Mucosa of descending colon (tissue), 3 donors: ENCODE data around the gene AKT1S1. TPM values are rescaled to one million over a fixed set of nuclear protein-coding genes. Genes with fewer than 3 reads are reported as not detected.

Experiments used
- ATAC-seq: fragments of 200-7000 bp; cut with Tn5 transposase; one replicate; pipeline ENCODE4 v1.9.1; 2020; ENCODE audit warnings: mild to moderate bottlenecking, moderate library complexity
- DNase-seq, 3 donors: peaks; one replicate each; pipeline ENCODE4 v3.0.0-alpha.2; 2020
- H3K36me3 ChIP-seq: fragments of 200-600 bp; one replicate; pipeline ENCODE4 v1.8.0; 2021; ENCODE audit warnings: low read depth, mild to moderate bottlenecking
- H3K4me1 ChIP-seq: fragments of 200-600 bp; one replicate; pipeline ENCODE4 v1.8.0; 2021; ENCODE audit warnings: low read depth, mild to moderate bottlenecking
- H3K4me3 ChIP-seq: fragments of 200-600 bp; one replicate; pipeline ENCODE4 v1.8.0; 2021; ENCODE audit warnings: mild to moderate bottlenecking
- H3K9me3 ChIP-seq: fragments of 200-600 bp; one replicate; pipeline ENCODE4 v1.8.0; 2021; ENCODE audit warnings: mild to moderate bottlenecking
- intact Hi-C, 2 donors: fragments of 100-400 bp; cut with DNase I in 1 of 2; cut with micrococcal nuclease in 1 of 2; formaldehyde crosslinking; loops; one replicate each; pipeline versions ENCODE4 v1.11.0 to v1.11.1; 2022; cut with DNase I, micrococcal nuclease
- total RNA-seq, 3 donors: library from RNA; stranded (reverse); fragmentation: NEBNext Ultra II Directional in 2 of 3; extraction: Animal tissue kit (Norgen Biotek cat#: 25700) in 2 of 3; gene quantifications; one replicate each; pipeline versions ENCODE4 v1.2.1 to v1.2.4, GENCODE V29; 2021 to 2023
- TF ChIP-seq, protein P1 (sequence below): fragments of 200-600 bp; IDR thresholded peaks from one replicate; pipeline ENCODE4 v1.8.0; 2022; ENCODE audit warnings: antibody characterized with exemption, mild to moderate bottlenecking
- donor health status: DM: no; HTN: no; CAD: no; lungs with moderate emphysema.
- donor health status: DM: no; HTN: no; CAD: no.
- donor health status: DM: no; HTN: yes; CAD: no.

Gene AKT1S1
- total RNA-seq, 3 donors from 2014 or later, result 38.8 to 44.0 (median 42.3) TPM

DNA sequence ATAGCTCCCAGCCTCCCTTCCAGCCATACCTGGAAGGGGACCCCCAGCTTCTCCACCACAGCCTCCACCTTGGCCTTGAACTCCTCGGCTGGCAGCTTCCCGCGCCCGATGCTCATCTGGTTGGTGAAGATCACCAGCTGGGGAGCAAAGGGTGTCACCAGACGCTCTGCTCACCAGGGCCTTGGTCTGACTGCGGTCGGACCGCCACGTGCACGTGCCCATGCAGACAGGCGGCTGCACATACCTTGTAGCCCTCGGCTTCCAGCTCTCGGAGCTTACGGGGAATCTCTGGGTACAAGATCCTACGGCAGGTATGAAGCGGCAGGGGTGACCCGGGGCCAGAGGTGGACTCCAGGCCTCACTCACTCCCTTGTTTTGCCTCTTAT lies 13.2 kb downstream of the AKT1S1 start:
- TF ChIP-seq, protein P1, sequence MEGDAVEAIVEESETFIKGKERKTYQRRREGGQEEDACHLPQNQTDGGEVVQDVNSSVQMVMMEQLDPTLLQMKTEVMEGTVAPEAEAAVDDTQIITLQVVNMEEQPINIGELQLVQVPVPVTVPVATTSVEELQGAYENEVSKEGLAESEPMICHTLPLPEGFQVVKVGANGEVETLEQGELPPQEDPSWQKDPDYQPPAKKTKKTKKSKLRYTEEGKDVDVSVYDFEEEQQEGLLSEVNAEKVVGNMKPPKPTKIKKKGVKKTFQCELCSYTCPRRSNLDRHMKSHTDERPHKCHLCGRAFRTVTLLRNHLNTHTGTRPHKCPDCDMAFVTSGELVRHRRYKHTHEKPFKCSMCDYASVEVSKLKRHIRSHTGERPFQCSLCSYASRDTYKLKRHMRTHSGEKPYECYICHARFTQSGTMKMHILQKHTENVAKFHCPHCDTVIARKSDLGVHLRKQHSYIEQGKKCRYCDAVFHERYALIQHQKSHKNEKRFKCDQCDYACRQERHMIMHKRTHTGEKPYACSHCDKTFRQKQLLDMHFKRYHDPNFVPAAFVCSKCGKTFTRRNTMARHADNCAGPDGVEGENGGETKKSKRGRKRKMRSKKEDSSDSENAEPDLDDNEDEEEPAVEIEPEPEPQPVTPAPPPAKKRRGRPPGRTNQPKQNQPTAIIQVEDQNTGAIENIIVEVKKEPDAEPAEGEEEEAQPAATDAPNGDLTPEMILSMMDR, result no peak
- Histone ChIP-seq H3K9me3 (no peaks in the 10 kb centered on the region), H3K4me1 (peaks cover 25% of the 10 kb centered on the region), H3K4me3 (no peak overlapping the region), H3K36me3 (peaks cover 9% of the 10 kb centered on the region)
- no peak for ATAC-seq
- peak in 2 of 3 donors; percentile 7 to 52 for DNase-seq
- intact Hi-C loops, result no loop called here

DNA sequence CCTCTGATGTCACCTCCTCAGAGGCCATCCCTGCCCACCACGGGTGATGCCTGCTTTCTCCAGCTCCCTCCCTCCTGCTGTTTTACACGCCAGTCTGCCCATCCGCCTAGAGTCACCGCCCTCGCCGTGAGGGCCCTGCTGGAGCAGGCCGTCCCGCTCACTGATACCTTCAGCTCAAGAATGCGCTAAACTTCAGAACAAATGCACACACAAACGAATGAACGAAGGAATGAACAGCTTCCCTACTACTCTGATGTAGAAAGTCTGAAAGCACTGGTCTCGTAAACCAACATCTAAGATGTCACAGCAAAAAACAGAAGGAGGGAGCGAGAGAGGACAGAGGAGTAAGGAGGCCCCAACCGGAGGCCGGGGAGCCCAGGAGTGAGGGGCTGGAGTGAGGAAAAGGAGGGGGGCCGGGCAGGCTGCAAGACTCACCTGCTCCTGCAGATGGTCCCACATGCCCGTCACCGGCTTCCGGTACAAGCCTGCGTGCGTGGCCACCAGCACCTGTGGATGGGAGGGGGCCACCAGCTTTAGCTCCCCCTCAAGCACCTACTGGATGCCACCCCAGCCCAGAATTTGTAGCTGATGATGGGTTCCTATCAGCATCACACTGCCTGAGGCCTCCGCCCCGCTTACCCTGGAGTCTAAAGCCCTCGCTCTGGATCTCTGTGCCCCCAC lies 13.8 kb downstream of the AKT1S1 start:
- H3K9me3 ChIP-seq, result no peaks in the 10 kb centered on the region
- H3K4me1 ChIP-seq, result peaks cover 20% of the 10 kb centered on the region
- no peak overlapping the region for H3K4me3 ChIP-seq
- TF ChIP-seq, protein P1, result no peak
- DNase-seq (peak in 1 of 3 donors; percentile 30), ATAC-seq (no peak)
- peaks cover 9% of the 10 kb centered on the region for H3K36me3 ChIP-seq
- intact Hi-C loops, result no loop called here

DNA sequence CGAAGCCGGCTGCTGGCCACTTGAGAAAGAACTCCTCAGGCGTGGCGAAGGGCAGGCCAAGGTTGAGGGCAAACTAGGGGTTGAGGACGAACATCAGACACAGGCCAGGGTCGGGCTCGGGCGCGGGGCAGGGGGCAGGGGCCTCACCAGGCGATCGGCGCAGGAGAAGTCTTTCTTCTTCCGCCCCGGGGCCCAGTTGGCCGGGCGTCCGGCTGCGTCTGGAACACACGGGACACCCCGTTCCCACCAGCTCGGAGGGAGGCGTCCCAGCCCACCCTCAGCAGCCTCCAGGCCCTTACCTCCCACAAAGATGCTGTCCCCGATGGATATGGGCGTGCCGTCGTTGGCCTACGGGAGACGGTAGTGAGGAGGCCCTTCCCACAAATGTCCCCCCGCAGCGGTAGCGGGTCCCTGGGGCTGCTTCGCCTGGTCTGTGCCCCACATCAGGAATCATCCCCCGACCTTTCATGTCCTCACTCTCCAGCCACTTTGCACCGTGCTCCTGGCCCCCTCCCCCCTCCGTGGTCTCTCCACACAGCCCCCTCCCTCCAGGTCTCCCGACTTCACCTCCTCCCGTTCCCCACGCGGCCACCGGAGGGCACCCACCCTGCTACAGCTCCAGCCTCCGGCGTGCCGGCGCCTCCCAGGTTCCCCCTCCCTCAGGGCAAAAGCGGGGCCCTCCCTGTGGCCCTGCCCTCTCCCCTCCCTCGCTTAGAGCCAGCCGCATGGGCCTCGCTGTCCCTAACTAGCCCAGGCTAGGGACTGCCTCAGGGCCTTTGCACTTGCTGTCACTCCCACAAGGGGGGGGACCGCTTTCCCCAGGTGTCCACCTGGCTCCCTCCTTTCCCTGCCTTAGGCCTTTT lies 14.5 kb downstream of the AKT1S1 start:
- Histone ChIP-seq H3K9me3 (no peaks in the 10 kb centered on the region), H3K36me3 (peaks cover 9% of the 10 kb centered on the region), H3K4me1 (peaks cover 18% of the 10 kb centered on the region), H3K4me3 (no peak overlapping the region)
- intact Hi-C loops, result no loop called here
- DNase-seq (peak in 2 of 3 donors; percentile 43 to 62), ATAC-seq (no peak)
- TF ChIP-seq, protein P1, result no peak

DNA sequence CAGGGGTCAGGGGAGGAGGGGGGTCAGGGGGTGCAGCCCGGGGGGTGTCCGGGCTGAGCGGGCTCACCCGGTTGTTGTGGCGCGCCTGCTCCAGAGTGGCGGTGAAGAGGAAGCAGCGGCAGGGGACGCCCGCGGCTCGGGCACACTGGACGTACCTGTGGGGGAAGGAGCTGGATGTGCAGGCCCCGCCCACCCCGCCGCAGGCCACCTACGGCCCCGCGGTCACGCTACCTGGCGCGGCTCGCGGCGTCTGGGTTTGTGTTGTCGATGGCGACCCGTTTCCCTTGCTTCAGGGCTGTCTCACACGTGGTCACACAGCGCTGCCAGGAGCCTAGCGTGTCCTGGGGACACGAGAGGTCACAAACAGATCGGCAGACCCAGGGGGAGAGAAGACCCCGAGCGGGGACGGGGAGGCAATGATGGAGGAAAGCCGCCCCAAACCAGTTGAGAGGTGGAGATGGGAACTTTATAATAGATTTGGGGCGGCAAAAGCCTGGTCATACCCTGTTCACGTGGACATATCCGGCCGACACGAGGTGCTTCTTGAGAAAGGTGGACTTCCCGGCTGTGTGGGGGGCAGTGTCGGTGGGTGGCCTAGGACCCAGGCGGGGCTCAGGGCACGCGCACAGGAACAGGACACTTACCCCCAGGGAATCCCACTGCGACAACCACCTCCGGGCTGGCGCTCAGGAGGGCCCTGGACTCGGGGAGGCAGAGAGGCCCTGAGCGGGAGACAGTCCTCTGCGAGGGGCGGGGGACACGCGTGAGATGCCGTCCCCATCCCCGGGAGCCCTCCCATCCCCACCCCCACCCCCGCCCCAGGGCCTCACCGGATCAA lies 15.4 kb downstream of the AKT1S1 start:
- DNase-seq, result peak in 1 of 3 donors; percentile 44
- ATAC-seq, result no peak
- TF ChIP-seq, protein P1, result no peak
- no peak overlapping the region for H3K4me3 ChIP-seq
- intact Hi-C loops, result no loop called here
- H3K36me3 ChIP-seq, result peaks cover 9% of the 10 kb centered on the region
- peaks cover 17% of the 10 kb centered on the region for H3K4me1 ChIP-seq
- H3K9me3 ChIP-seq, result no peaks in the 10 kb centered on the region

DNA sequence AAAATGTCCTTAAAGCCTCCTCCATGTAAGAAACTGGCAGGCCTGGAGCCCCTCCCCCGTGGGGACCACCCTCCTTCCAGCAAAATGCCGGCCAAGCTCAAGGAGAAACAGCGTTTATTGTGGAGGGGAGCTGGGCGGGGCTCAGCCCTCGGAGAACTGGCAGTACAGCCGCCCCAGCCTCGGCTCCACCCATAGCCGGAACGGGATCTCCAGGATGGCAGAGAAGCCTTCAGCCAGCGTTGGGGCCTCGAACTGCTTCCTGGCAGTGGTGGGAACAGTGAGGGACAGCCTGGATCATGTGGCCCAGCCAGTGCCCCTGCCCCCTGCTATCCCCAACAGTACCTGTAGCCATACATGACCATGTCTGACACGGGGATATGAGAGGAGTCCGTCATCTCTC lies 16.0 kb downstream of the AKT1S1 start:
- Histone ChIP-seq H3K4me3 (no peak overlapping the region), H3K9me3 (no peaks in the 10 kb centered on the region), H3K4me1 (peaks cover 10% of the 10 kb centered on the region), H3K36me3 (peaks cover 9% of the 10 kb centered on the region)
- TF ChIP-seq, protein P1, result no peak
- DNase-seq (peak; percentile 69 to 74 (median 72)), ATAC-seq (peak; percentile 57)
- intact Hi-C loops, result no loop called here
